Activated CD4-positive, alpha-beta T cell treated with anti-CD3 and anti-CD28 coated beads, Interleukin-2, amount 50 U/mL, for 48 hours (primary cell): ENCODE data around the gene MXD1.
A peak's percentile ranks its signal among the peaks of the same experiment; 100 is the strongest.
"Not testable (repeated sequence)": the region's sequence is repeated elsewhere in the genome, so short reads cannot be mapped to it uniquely, and the experiment has no call there.

Source experiments
- DNase-seq, 2 experiments: peaks; one replicate each; pipeline ENCODE4 v3.0.0-alpha.2; 2020

MXD1 gene

GRCh38 chr2:69933839-69934613 lies 19.1 kb downstream of the MXD1 start:
- peak; percentile 32 to 48 for DNase-seq

GRCh38 chr2:69934614-69934908 lies 19.7 kb downstream of the MXD1 start:
- no peak for DNase-seq

GRCh38 chr2:69935011-69935410 lies 20.1 kb downstream of the MXD1 start:
- DNase-seq = no peak

GRCh38 chr2:69936906-69937305 lies 22.0 kb downstream of the MXD1 start:
- no peak for DNase-seq

- DNase-seq = no peak
These were observed 23.1 kb downstream of the MXD1 start for GRCh38 chr2:69937968-69938367.

- DNase-seq = no peak
These were observed 24.8 kb downstream of the MXD1 start for GRCh38 chr2:69939722-69940121.

GRCh38 chr2:69940691-69941090 lies 25.8 kb downstream of the MXD1 start:
- DNase-seq = no peak

- no peak for DNase-seq
These were observed 28.3 kb downstream of the MXD1 start for GRCh38 chr2:69943000-69943842.

- DNase-seq = no peak
These were observed 29.1 kb downstream of the MXD1 start for GRCh38 chr2:69943843-69944525.

GRCh38 chr2:69944756-69945155 lies 29.8 kb downstream of the MXD1 start:
- no peak for DNase-seq

- no peak for DNase-seq
These were observed 30.5 kb downstream of the MXD1 start for GRCh38 chr2:69945441-69945840.

- DNase-seq = no peak
These were observed 31.0 kb downstream of the MXD1 start for GRCh38 chr2:69945941-69946340.

GRCh38 chr2:69946351-69947324 lies 31.7 kb downstream of the MXD1 start:
- DNase-seq = peak; percentile 37 to 47

- DNase-seq = no peak
These were observed 32.5 kb downstream of the MXD1 start for GRCh38 chr2:69947325-69947931.

GRCh38 chr2:69948032-69948962 lies 33.4 kb downstream of the MXD1 start:
- DNase-seq = no peak

GRCh38 chr2:69948963-69949645 lies 34.2 kb downstream of the MXD1 start:
- no peak for DNase-seq

GRCh38 chr2:69950241-69950640 lies 35.3 kb downstream of the MXD1 start:
- DNase-seq = no peak

GRCh38 chr2:69950671-69951070 lies 35.8 kb downstream of the MXD1 start:
- not testable (repeated sequence) for DNase-seq

GRCh38 chr2:69952336-69953115 lies 37.6 kb downstream of the MXD1 start:
- no peak for DNase-seq
